MM.1S (cell line): Measurements from ENCODE around the gene PRKAA2.

Source experiments
- DNase-seq: peaks from one replicate; pipeline ENCODE4 v3.0.0-alpha.2; 2015
- H2AFZ ChIP-seq: fragments of 300-600 bp; sonication (generic); 2 replicates; pipeline ENCODE4 v1.6.0; 2016; ENCODE audit warnings: antibody characterized with exemption, low read length
- H3F3A ChIP-seq: fragments of 300-600 bp; sonication (generic); 2 replicates; pipeline ENCODE4 v1.6.1; 2016; ENCODE audit warnings: mild to moderate bottlenecking, antibody characterized with exemption, low read length, moderate library complexity, mixed read lengths; ENCODE audit not compliant: insufficient read depth
- H3K27ac ChIP-seq: fragments of 300-600 bp; sonication (generic); 2 replicates; pipeline ENCODE4 v1.5.1; 2016; ENCODE audit warnings: mild to moderate bottlenecking, low read length
- H3K27me3 ChIP-seq: fragments of 300-600 bp; sonication (generic); replicated peaks from 2 replicates; pipeline ENCODE4 v1.6.0; 2016; ENCODE audit warnings: low read length; ENCODE audit not compliant: insufficient read depth
- H3K36me3 ChIP-seq: fragments of 300-600 bp; sonication (generic); replicated peaks from 2 replicates; pipeline ENCODE4 v1.6.1; 2016; ENCODE audit warnings: mild to moderate bottlenecking, low read length, mixed read lengths; ENCODE audit not compliant: insufficient read depth
- H3K4me1 ChIP-seq: fragments of 300-600 bp; sonication (generic); 2 replicates; pipeline ENCODE4 v1.6.1; 2016; ENCODE audit warnings: low read length, mixed read lengths
- H3K4me2 ChIP-seq: fragments of 300-600 bp; sonication (generic); 2 replicates; pipeline ENCODE4 v1.6.0; 2016; ENCODE audit warnings: low read depth, low read length
- H3K4me3 ChIP-seq: fragments of 300-600 bp; sonication (generic); 2 replicates; pipeline ENCODE4 v1.5.1; 2016; ENCODE audit warnings: low read length, mixed read lengths
- H3K79me2 ChIP-seq: fragments of 300-600 bp; sonication (generic); 2 replicates; pipeline ENCODE4 v1.6.1; 2016; ENCODE audit warnings: mixed run types, low read length, mixed read lengths
- H3K9ac ChIP-seq: fragments of 300-600 bp; sonication (generic); 2 replicates; pipeline ENCODE4 v1.6.1; 2016; ENCODE audit warnings: low read length, mixed read lengths
- H3K9me2 ChIP-seq: fragments of 300-600 bp; sonication (generic); replicated peaks from 2 replicates; pipeline ENCODE4 v1.6.1; 2016; ENCODE audit warnings: mild to moderate bottlenecking, low read length, mixed read lengths; ENCODE audit not compliant: insufficient read depth
- H3K9me3 ChIP-seq: fragments of 300-600 bp; sonication (generic); replicated peaks from 2 replicates; pipeline ENCODE4 v1.6.1; 2016; ENCODE audit warnings: mild to moderate bottlenecking, low read length, mixed read lengths; ENCODE audit not compliant: insufficient read depth
- H4K20me1 ChIP-seq: fragments of 300-600 bp; sonication (generic); 2 replicates; pipeline ENCODE4 v1.6.1; 2016; ENCODE audit warnings: mild to moderate bottlenecking, low read length, moderate library complexity, mixed read lengths; ENCODE audit not compliant: insufficient read depth
- CTCF ChIP-seq: fragments of 300-600 bp; sonication (generic); IDR thresholded peaks from 2 replicates; pipeline ENCODE4 v1.5.1; 2016; ENCODE audit warnings: antibody characterized with exemption, low read length, mixed read lengths
- EZH2 ChIP-seq: fragments of 300-600 bp; sonication (generic); optimal IDR thresholded peaks from 2 replicates; pipeline ENCODE3; 2017; ENCODE audit warnings: low read depth, mild to moderate bottlenecking, antibody characterized with exemption, low read length, mixed read lengths
- EZH2phosphoT487 ChIP-seq: fragments of 300-600 bp; sonication (generic); IDR thresholded peaks from 2 replicates; pipeline ENCODE4 v1.6.1; 2018; ENCODE audit warnings: antibody characterized with exemption, low read length

The PRKAA2 gene

GRCh38 chr1:56663846-56664245 lies 18.7 kb downstream of the PRKAA2 start:
- no peaks in the 10 kb centered on the region for H3K4me1 ChIP-seq
- no peak overlapping the region for H3K9ac ChIP-seq
- TF ChIP-seq EZH2 (no peak), CTCF (no peak), EZH2phosphoT487 (no peak)

GRCh38 chr1:56665384-56665783 lies 20.3 kb downstream of the PRKAA2 start:
- DNase-seq: no peak

More at GRCh38 chr1:56663846-56664245, 18.7 kb downstream of the PRKAA2 start:
- no peaks in the 10 kb centered on the region for H3K9me3 ChIP-seq
- no peaks in the 10 kb centered on the region for H4K20me1 ChIP-seq
- no peaks in the 10 kb centered on the region for H3K79me2 ChIP-seq
- H3K27me3 ChIP-seq: no peaks in the 10 kb centered on the region
- no peak overlapping the region for H3K4me3 ChIP-seq
- no peaks in the 10 kb centered on the region for H3K36me3 ChIP-seq
- H3F3A ChIP-seq: no peaks in the 10 kb centered on the region
- no peak overlapping the region for H3K27ac ChIP-seq
- H3K4me2 ChIP-seq: no peak overlapping the region
- H3K9me2 ChIP-seq: no peaks in the 10 kb centered on the region
- no peak for DNase-seq
- H2AFZ ChIP-seq: no peak overlapping the region

GRCh38 chr1:56666112-56666608 lies 21.0 kb downstream of the PRKAA2 start:
- H4K20me1 ChIP-seq: no peaks in the 10 kb centered on the region
- H3K9me2 ChIP-seq: no peaks in the 10 kb centered on the region
- H3K4me3 ChIP-seq: no peak overlapping the region
- no peaks in the 10 kb centered on the region for H3F3A ChIP-seq
- no peaks in the 10 kb centered on the region for H3K79me2 ChIP-seq
- no peaks in the 10 kb centered on the region for H3K9me3 ChIP-seq
- TF ChIP-seq CTCF: no peak
- TF ChIP-seq EZH2phosphoT487: no peak
- no peak for TF ChIP-seq EZH2
- H3K36me3 ChIP-seq: no peaks in the 10 kb centered on the region
- no peak overlapping the region for H3K9ac ChIP-seq
- no peaks in the 10 kb centered on the region for H3K4me1 ChIP-seq
- H3K27ac ChIP-seq: no peak overlapping the region
- DNase-seq: no peak
- H3K27me3 ChIP-seq: no peaks in the 10 kb centered on the region
- no peak overlapping the region for H3K4me2 ChIP-seq
- H2AFZ ChIP-seq: no peak overlapping the region

More at GRCh38 chr1:56665384-56665783, 20.3 kb downstream of the PRKAA2 start:
- Histone ChIP-seq H3K9ac (no peak overlapping the region), H3F3A (no peaks in the 10 kb centered on the region), H3K36me3 (no peaks in the 10 kb centered on the region), H3K4me3 (no peak overlapping the region), H3K27me3 (no peaks in the 10 kb centered on the region), H3K9me3 (no peaks in the 10 kb centered on the region), H3K79me2 (no peaks in the 10 kb centered on the region), H2AFZ (no peak overlapping the region), H3K4me2 (no peak overlapping the region), H3K27ac (no peak overlapping the region), H4K20me1 (no peaks in the 10 kb centered on the region), H3K4me1 (no peaks in the 10 kb centered on the region), H3K9me2 (no peaks in the 10 kb centered on the region)
- TF ChIP-seq EZH2 (no peak), EZH2phosphoT487 (no peak), CTCF (no peak)
